Thoracic aorta (tissue), 2 donors: ENCODE measurements around the gene RHEBL1. TPM values are rescaled to one million over a fixed set of nuclear protein-coding genes. Genes with fewer than 3 reads are reported as not detected.
A peak's percentile ranks its signal among the peaks of the same experiment; 100 is the strongest.

Source experiments
- ATAC-seq: fragments of 150-250 bp; one replicate; pipeline ENCODE4 v1.8.0; 2017; ENCODE audit warnings: low read depth; ENCODE audit not compliant: insufficient number of reproducible peaks, low FRiP score
- DNase-seq: peaks from one replicate; pipeline ENCODE4 v3.0.0-alpha.2; 2020; ENCODE audit warnings: low spot score
- H3K27ac ChIP-seq, 2 donors: fragments of 200-600 bp; sonication (generic); 1 replicate in 1 of 2; 2 replicates in 1 of 2; pipeline ENCODE4 v1.5.1; 2016; ENCODE audit warnings: mild to moderate bottlenecking in 2 of 2, moderate library complexity in 2 of 2
- H3K27me3 ChIP-seq: fragments of 200-600 bp; sonication (generic); replicated peaks from 2 replicates; pipeline ENCODE4 v1.6.0; 2016; ENCODE audit warnings: mild to moderate bottlenecking; ENCODE audit not compliant: insufficient read depth
- H3K36me3 ChIP-seq: fragments of 200-600 bp; sonication (generic); one replicate; pipeline ENCODE4 v1.5.1; 2016
- H3K4me1 ChIP-seq, 2 donors: fragments of 200-600 bp; sonication (generic); 1 replicate in 1 of 2; 2 replicates in 1 of 2; pipeline versions ENCODE4 v1.5.1 to v1.6.0; 2016; ENCODE audit warnings: low read depth in 2 of 2, mild to moderate bottlenecking in 1 of 2; ENCODE audit not compliant: control insufficient read depth in 1 of 2
- H3K4me3 ChIP-seq: fragments of 200-600 bp; sonication (generic); 2 replicates; pipeline ENCODE4 v1.5.1; 2016; ENCODE audit warnings: mild to moderate bottlenecking
- H3K9me3 ChIP-seq: fragments of 200-600 bp; sonication (generic); 2 replicates; pipeline ENCODE4 v1.5.1; 2016
- total RNA-seq, 2 donors: library from RNA; depleted of rRNA; stranded (reverse); fragments of >200 nt; gene quantifications; one replicate each; pipeline versions ENCODE4 v1.1.0 to v1.2.3, GENCODE V29; 2016
- TF ChIP-seq, protein P1 (sequence below): fragments of 200-600 bp; sonication (generic); IDR thresholded peaks from one replicate; pipeline ENCODE4 v1.5.1; 2019; ENCODE audit warnings: antibody characterized with exemption

Gene RHEBL1
- total RNA-seq, 2 donors from 2014 or later: 1.3 TPM; not detected in 1

DNA sequence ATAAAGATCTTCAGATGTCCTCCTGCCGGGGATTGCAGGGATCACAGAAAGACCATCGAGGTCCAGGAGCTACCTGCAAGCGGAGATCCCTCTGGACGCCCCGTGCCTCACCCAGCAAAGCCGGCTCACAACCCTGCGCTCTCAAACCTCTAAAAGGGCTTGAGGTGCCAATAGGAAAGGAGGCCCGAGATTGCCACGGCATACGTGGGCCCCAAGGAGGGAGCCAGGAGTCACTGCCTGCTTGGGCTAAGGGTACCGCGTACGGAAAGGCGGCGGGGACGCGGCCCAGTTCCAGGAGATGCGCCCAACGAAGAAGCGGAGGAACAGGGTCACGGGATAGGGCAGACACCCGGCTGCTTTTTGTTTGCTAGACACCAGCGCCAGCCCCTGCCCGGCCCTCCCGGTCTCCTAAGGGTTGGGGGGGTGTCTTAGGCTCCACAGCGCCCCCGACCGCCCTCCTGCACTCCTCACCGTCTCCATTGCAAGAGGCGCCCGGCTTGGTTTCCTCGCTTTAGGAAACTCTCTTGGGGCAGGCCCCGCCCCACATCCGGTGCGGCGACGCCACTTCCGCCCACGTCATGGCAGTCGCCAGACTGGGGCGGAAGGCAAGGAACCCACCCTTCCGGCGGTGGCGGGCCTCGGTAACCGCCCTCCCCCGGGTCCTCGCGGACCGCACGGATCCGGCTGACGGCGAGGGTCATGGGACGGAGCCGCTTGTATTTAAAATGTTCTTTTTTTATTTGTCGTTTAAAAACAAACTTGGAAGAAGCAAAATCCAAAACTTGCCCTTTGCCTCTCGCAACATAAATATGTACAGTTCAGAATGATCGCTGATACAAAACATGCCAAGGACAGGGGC is 51.3 kb downstream of the RHEBL1 start, which contains the start of gene PRKAG1:
Gene PRKAG1, minus strand, starts transcription at position 516 of the 859 bp plus-strand sequence. Its CDS starts 36 bp downstream, at position 480.
- TF ChIP-seq, protein P1, sequence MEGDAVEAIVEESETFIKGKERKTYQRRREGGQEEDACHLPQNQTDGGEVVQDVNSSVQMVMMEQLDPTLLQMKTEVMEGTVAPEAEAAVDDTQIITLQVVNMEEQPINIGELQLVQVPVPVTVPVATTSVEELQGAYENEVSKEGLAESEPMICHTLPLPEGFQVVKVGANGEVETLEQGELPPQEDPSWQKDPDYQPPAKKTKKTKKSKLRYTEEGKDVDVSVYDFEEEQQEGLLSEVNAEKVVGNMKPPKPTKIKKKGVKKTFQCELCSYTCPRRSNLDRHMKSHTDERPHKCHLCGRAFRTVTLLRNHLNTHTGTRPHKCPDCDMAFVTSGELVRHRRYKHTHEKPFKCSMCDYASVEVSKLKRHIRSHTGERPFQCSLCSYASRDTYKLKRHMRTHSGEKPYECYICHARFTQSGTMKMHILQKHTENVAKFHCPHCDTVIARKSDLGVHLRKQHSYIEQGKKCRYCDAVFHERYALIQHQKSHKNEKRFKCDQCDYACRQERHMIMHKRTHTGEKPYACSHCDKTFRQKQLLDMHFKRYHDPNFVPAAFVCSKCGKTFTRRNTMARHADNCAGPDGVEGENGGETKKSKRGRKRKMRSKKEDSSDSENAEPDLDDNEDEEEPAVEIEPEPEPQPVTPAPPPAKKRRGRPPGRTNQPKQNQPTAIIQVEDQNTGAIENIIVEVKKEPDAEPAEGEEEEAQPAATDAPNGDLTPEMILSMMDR: peak; percentile 39
- peak; percentile 79 for ATAC-seq
- H3K4me1 ChIP-seq: peaks cover 10 to 12% of the 10 kb centered on the region in 2 donors
- H3K36me3 ChIP-seq: peaks cover 13% of the 10 kb centered on the region
- no peaks in the 10 kb centered on the region for H3K27me3 ChIP-seq
- H3K27ac ChIP-seq: peak within 1 kb of the TSS; percentile 90 to 95
- H3K4me3 ChIP-seq: peak within 1 kb of the TSS; percentile 90
- H3K9me3 ChIP-seq: no peaks in the 10 kb centered on the region
- peak; percentile 83 for DNase-seq

DNA sequence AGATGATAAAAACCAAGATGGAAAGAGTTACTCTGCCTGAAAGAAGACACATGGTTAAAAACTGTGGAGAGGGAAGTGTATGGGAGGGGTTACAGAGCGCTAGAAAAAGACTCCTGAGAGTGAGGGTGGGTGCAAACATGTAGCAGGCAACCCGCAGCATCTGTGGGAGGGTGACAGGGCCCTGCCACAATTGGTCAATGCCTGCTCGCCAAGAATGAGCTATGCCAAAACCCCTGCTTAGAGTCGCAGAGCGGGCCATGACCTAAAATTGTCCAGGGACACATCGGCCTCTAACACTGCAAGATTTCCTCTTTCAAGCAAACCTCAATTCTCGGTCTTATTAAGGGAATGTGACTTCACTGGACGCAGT is 51.9 kb downstream of the RHEBL1 start:
- no peak for DNase-seq
- H3K4me3 ChIP-seq: peak overlapping the region; percentile 90
- H3K36me3 ChIP-seq: peaks cover 14% of the 10 kb centered on the region
- peak; percentile 2 for ATAC-seq
- H3K4me1 ChIP-seq: peaks cover 10 to 12% of the 10 kb centered on the region in 2 donors
- H3K27ac ChIP-seq: peak overlapping the region; percentile 90 to 95
- no peaks in the 10 kb centered on the region for H3K9me3 ChIP-seq
- no peaks in the 10 kb centered on the region for H3K27me3 ChIP-seq
- TF ChIP-seq, protein P1: no peak

DNA sequence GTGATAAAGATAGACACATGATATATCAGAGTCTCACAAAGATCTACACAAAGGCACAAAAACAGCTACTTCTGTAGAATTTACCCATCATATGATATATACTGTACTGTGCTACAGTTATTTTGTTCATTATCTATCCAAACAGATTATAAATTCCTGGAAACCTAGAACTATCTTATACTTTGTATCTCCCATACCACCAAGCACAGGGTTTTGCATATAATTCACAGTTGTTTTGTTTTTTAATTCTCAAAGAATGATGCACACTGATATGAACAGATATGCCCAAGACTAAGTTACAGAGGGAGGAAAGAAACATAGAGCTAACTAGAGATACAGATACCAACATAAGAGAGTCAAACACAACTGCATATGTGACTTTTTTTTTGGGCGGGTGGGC is 54.6 kb downstream of the RHEBL1 start:
- DNase-seq (no peak), ATAC-seq (no peak)
- no peaks in the 10 kb centered on the region for H3K27me3 ChIP-seq
- peaks cover 10 to 12% of the 10 kb centered on the region in 2 donors for H3K4me1 ChIP-seq
- no peak overlapping the region for H3K4me3 ChIP-seq
- H3K36me3 ChIP-seq: peaks cover 18% of the 10 kb centered on the region
- no peak overlapping the region for H3K27ac ChIP-seq
- TF ChIP-seq, protein P1: no peak
- no peaks in the 10 kb centered on the region for H3K9me3 ChIP-seq

Other genes starting within 250 kb of the RHEBL1 start
- 10 to 100 TPM; 53.7 to 92.6 TPM for gene DDX23, start 217.8 kb downstream of the RHEBL1 start, total RNA-seq
- 1 to 10 TPM; 1.8 to 2.6 TPM for gene RND1, start 204.1 kb downstream of the RHEBL1 start, total RNA-seq
- gene FKBP11, start 144.5 kb downstream of the RHEBL1 start, total RNA-seq: 10 to 100 TPM; 19.0 to 22.2 TPM
- 10 to 100 TPM; 63.4 to 65.8 TPM for gene ARF3, start 112.5 kb downstream of the RHEBL1 start, total RNA-seq
- 1 to 10 TPM in 1 of 2 donors, under 1 TPM in 1; 0.54 to 2.3 TPM for gene WNT10B, start 98.2 kb downstream of the RHEBL1 start, total RNA-seq
- gene WNT1, start 91.7 kb downstream of the RHEBL1 start, total RNA-seq: 1 to 10 TPM in 1 of 2 donors, not detected in 1; 1.2 TPM
- under 1 TPM in 1 of 2 donors, not detected in 1; 0.14 TPM for gene DDN, start 70.6 kb downstream of the RHEBL1 start, total RNA-seq
- gene PRKAG1, start 51.2 kb downstream of the RHEBL1 start, total RNA-seq: 10 to 100 TPM; 53.2 to 68.1 TPM
- gene KMT2D, start 9.2 kb downstream of the RHEBL1 start, total RNA-seq: 100 to 1,000 TPM in 1 of 2 donors, 10 to 100 TPM in 1; 56.5 to 101 TPM
- 1 to 10 TPM; 1.2 to 2.4 TPM for gene DHH, start 24.8 kb upstream of the RHEBL1 start, total RNA-seq
- 10 to 100 TPM; 77.7 to 93.4 TPM for gene LMBR1L, start 40.9 kb upstream of the RHEBL1 start, total RNA-seq
- 100 to 1,000 TPM; 501 to 945 TPM for gene TUBA1B, start 61.4 kb upstream of the RHEBL1 start, total RNA-seq
- gene TUBA1A, start 119.1 kb upstream of the RHEBL1 start, total RNA-seq: 100 to 1,000 TPM; 107 to 259 TPM
- 100 to 1,000 TPM; 239 to 277 TPM for gene TUBA1C, start 195.1 kb upstream of the RHEBL1 start, total RNA-seq
- 1 to 10 TPM in 1 of 2 donors, not detected in 1; 2.5 TPM for gene PRPH, start 225.2 kb upstream of the RHEBL1 start, total RNA-seq